Hematopoietic multipotent progenitor cell (in vitro differentiated cells): ENCODE measurements around the gene F13B. TPM values are rescaled to one million over a fixed set of nuclear protein-coding genes. Genes with fewer than 3 reads are reported as not detected.
"Not testable (repeated sequence)": the region's sequence is repeated elsewhere in the genome, so short reads cannot be mapped to it uniquely, and the experiment has no call there.

Experiments used
- DNase-seq, 3 donors: peaks; one replicate each; pipeline ENCODE4 v3.0.0-alpha.2; 2011 to 2015; ENCODE audit warnings: low read depth in 2 of 3, low spot score in 2 of 3
- total RNA-seq: library from RNA; depleted of rRNA; stranded (reverse); fragments of >200 nt; gene quantifications from one replicate; pipeline ENCODE4 v1.2.3, GENCODE V29; 2012

F13B gene
- not detected for total RNA-seq

GRCh38 chr1:197066719-197067456, at the start of gene F13B:
Gene F13B, minus strand, starts transcription at chr1:197067260. Its CDS starts 37 bp downstream, at chr1:197067223.
- DNase-seq = no peak

GRCh38 chr1:197116156-197116555, 49.1 kb upstream of the F13B start:
- DNase-seq = no peak

GRCh38 chr1:197106869-197107268, 39.8 kb upstream of the F13B start:
- DNase-seq = no peak

GRCh38 chr1:197103300-197103699, 36.2 kb upstream of the F13B start:
- DNase-seq = no peak

GRCh38 chr1:197101978-197102377, 34.9 kb upstream of the F13B start:
- DNase-seq = no peak

GRCh38 chr1:197100677-197101076, 33.6 kb upstream of the F13B start:
- no peak for DNase-seq

GRCh38 chr1:197099444-197099843, 32.4 kb upstream of the F13B start:
- no peak for DNase-seq

GRCh38 chr1:197096971-197097370, 29.9 kb upstream of the F13B start:
- DNase-seq = not testable (repeated sequence)

GRCh38 chr1:197096137-197096536, 29.1 kb upstream of the F13B start:
- no peak for DNase-seq

GRCh38 chr1:197093226-197093885, 26.3 kb upstream of the F13B start:
- DNase-seq = no peak

- DNase-seq = no peak
These were observed 25.5 kb upstream of the F13B start for GRCh38 chr1:197092491-197093023.

- no peak for DNase-seq
These were observed 16.4 kb upstream of the F13B start for GRCh38 chr1:197083474-197083873.

- DNase-seq = no peak
These were observed 14.2 kb upstream of the F13B start for GRCh38 chr1:197081117-197081753.

- no peak for DNase-seq
These were observed 13.3 kb upstream of the F13B start for GRCh38 chr1:197080323-197080722.

- DNase-seq = no peak
These were observed 9.5 kb upstream of the F13B start for GRCh38 chr1:197076585-197076984.

GRCh38 chr1:197073978-197074377, 6.9 kb upstream of the F13B start:
- DNase-seq = no peak

GRCh38 chr1:197067457-197067818, 378 bp upstream of the F13B start:
- no peak for DNase-seq

- no peak for DNase-seq
These were observed 783 bp downstream of the F13B start for GRCh38 chr1:197066277-197066676.

GRCh38 chr1:197065559-197065958, 1.5 kb downstream of the F13B start:
- DNase-seq = no peak

GRCh38 chr1:197063212-197063611, 3.8 kb downstream of the F13B start:
- DNase-seq = no peak

GRCh38 chr1:197062692-197063091, 4.4 kb downstream of the F13B start:
- DNase-seq = no peak

- no peak for DNase-seq
These were observed 18.0 kb downstream of the F13B start for GRCh38 chr1:197049100-197049499.
